HTERT RPE-1 (cell line): ENCODE data around the gene MYF5.

ENCODE experiments used
- in situ Hi-C: fragments of 300-500 bp; cut with MboI; formaldehyde crosslinking; loops from 4 replicates; pipeline ENCODE4 v1.14.3; 2020; ENCODE audit warnings: low sequenced_read_pairs

The MYF5 gene

DNA sequence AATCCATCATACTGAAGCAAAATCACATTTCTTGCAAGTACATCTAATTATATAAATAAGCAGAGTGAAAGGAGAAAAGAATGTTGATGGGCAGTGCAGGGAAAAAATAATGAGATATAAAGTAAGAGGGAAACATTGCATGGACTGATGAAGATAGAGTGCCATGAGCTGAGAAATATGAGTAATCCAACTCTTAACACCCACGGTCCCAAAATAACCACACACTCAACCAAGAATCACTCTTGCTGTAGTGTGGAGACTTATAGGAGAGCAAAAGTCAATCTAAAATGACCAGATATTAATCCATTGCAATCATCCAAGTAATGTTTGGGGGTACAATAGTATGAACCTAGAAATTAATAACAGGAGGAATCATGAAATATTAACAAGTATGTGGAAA, 40.2 kb downstream of the MYF5 start:
- in situ Hi-C loops = no loop called here

DNA sequence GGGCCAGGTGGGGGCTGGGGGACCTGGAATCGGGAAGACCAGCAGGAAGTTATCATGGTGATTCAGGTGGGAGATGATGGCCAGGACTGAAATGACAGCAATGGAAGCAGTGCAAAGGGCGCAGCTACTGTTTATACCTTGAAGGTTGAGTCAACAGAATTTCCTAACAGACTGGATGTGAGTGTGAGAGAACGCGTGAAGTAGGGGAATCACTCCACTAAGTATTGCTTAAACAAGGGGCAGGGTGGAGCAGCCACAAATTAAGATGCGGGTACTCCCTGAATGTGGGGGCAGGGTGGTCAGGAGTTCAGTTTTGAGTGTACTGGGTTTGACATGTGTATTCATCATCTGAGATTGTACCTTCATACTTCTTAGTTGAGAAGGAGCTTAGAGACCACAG, 45.1 kb downstream of the MYF5 start:
- in situ Hi-C loops = no loop called here

DNA sequence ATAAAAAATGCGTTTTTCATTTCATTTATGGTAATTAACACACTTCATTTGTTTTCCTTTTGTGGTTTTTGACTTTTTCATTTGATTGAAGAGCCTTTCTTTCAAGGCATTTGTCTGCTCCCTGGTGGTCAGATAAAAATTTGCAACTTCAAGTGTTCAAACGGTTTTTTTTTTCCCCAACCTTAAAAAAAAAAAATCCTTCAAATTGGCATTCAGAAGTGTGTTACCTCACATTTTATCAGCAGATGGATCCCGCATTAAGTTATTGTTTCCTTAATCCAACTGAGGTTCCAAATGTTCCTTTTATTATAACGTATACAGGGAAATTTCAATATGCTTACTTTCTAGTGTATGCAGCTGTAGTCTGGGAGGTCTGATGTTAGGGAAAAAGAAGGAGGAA, 47.2 kb downstream of the MYF5 start:
- in situ Hi-C loops = no loop called here

DNA sequence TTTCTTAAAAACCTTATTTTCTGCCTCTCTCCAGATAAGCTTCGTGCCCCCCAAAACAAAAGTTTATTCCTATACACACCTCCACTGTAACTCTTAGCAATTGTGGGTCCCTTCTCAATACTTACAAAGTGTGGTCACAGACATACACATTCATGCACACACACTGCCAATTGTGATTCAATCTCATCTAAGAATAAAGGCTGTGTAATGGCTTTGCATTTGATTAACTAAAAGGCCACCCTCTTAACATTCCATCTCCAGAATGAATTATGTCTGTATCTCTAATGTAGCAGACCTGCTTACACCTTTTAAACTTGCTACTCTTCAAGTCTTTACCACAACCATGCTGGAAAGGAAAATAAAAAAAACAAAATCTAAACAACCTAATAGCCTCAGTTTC, 49.5 kb downstream of the MYF5 start:
- in situ Hi-C loops = no loop called here

DNA sequence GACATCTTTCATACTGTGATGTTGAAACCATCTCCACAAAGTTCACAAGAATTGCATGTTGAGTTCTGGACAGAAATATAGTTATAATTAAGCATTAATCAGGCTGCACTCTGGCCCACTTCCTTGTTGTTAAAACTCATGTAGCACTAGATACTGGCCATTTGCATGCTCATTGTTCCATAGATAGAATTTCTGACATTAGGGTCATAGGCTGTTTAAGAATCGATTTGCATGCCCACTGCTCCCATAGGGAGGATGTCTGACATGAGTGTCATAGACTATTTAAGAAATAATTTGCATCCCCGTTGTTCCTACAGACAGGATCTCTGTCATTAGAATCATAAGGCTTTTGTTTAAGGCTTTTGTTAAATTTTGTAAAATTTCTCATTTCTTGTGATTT, 50.2 kb downstream of the MYF5 start:
- in situ Hi-C loops = no loop called here
